ENCODE data around the gene SGMS2.
"Not testable (repeated sequence)": the region's sequence is repeated elsewhere in the genome, so short reads cannot be mapped to it uniquely, and the experiment has no call there.

The SGMS2 gene

GRCh38 chr4:107870916-107871786, 46.4 kb downstream of the SGMS2 start:
- DNase-seq = no peak

- DNase-seq = no peak
These were observed 49.3 kb downstream of the SGMS2 start for GRCh38 chr4:107874024-107874423.

- no peak for DNase-seq
These were observed 51.4 kb downstream of the SGMS2 start for GRCh38 chr4:107876099-107876498.

GRCh38 chr4:107877361-107877760, 52.6 kb downstream of the SGMS2 start:
- DNase-seq = no peak

GRCh38 chr4:107885865-107886264, 61.1 kb downstream of the SGMS2 start:
- DNase-seq = no peak

- DNase-seq = no peak
These were observed 63.5 kb downstream of the SGMS2 start for GRCh38 chr4:107888237-107888636.

- no peak for DNase-seq
These were observed 66.0 kb downstream of the SGMS2 start for GRCh38 chr4:107890779-107891178.

GRCh38 chr4:107891299-107891698, 66.6 kb downstream of the SGMS2 start:
- DNase-seq = no peak

GRCh38 chr4:107893171-107894137, 68.7 kb downstream of the SGMS2 start:
- no peak for DNase-seq

- no peak for DNase-seq
These were observed 69.4 kb downstream of the SGMS2 start for GRCh38 chr4:107894138-107894603.

- DNase-seq = no peak
These were observed 71.5 kb downstream of the SGMS2 start for GRCh38 chr4:107896158-107896645.

- no peak for DNase-seq
These were observed 71.9 kb downstream of the SGMS2 start for GRCh38 chr4:107896646-107897045.

GRCh38 chr4:107897823-107898222, 73.1 kb downstream of the SGMS2 start:
- no peak for DNase-seq

- DNase-seq = no peak
These were observed 75.3 kb downstream of the SGMS2 start for GRCh38 chr4:107900067-107900466.

- DNase-seq = no peak
These were observed 75.8 kb downstream of the SGMS2 start for GRCh38 chr4:107900508-107900907.

GRCh38 chr4:107901213-107901934, 76.6 kb downstream of the SGMS2 start:
- DNase-seq = no peak

GRCh38 chr4:107902715-107903114, 78.0 kb downstream of the SGMS2 start:
- no peak for DNase-seq

- not testable (repeated sequence) for DNase-seq
These were observed 80.3 kb downstream of the SGMS2 start for GRCh38 chr4:107905082-107905481.

GRCh38 chr4:107906458-107907100, 81.8 kb downstream of the SGMS2 start:
- no peak for DNase-seq

- no peak for DNase-seq
These were observed 83.6 kb downstream of the SGMS2 start for GRCh38 chr4:107908377-107908776.

GRCh38 chr4:107913283-107913899, 88.7 kb downstream of the SGMS2 start:
- no peak for DNase-seq

- DNase-seq = no peak
These were observed 90.5 kb downstream of the SGMS2 start for GRCh38 chr4:107915220-107915619.

Measured in stimulated activated CD4-positive, alpha-beta T cell treated with anti-CD3 and anti-CD28 coated beads, Interleukin-4, amount 100 ng/mL, for 1 hour (primary cell).